H1 (cell line): Measurements from ENCODE around the gene SIRT6. TPM values are rescaled to one million over a fixed set of nuclear protein-coding genes. Genes with fewer than 3 reads are reported as not detected.

Source experiments
- CTCF ChIA-PET: fragments of 300-600 bp; sonication (Branson Sonifier 250); formaldehyde crosslinking; loops from one replicate; lab custom pipeline; 2021; ENCODE audit not compliant: partially characterized antibody; lab: Charles Lee
- POLR2A ChIA-PET: fragments of 300-600 bp; sonication (Branson Sonifier 250); formaldehyde crosslinking; loops from one replicate; lab custom pipeline; 2021; ENCODE audit warnings: inconsistent platforms; ENCODE audit not compliant: partially characterized antibody; lab: Charles Lee
- DNase-seq, 2 experiments: peaks; one replicate each; pipeline versions ENCODE4 v3.0.0 to v3.0.0-alpha.2; 2010 to 2022; ENCODE audit warnings: low spot score in 2 of 2, low read depth in 1 of 2, mixed read lengths in 1 of 2
- FAIRE-seq: peaks from 2 replicates; lab custom pipeline; 2011; peaks lifted over from hg19 to GRCh38; lab: Jason Lieb, UNC
- H2AFZ ChIP-seq: 2 replicates; pipeline ENCODE4 v1.8.1; 2012; ENCODE audit warnings: low read length, inconsistent platforms
- H2AK5ac ChIP-seq: 2 replicates; pipeline ENCODE4 v1.6.1; 2013; ENCODE audit warnings: low read depth, low read length
- H2BK120ac ChIP-seq: replicated peaks from 2 replicates; pipeline ENCODE3; 2013; ENCODE audit warnings: low read depth, low read length, inconsistent platforms
- H2BK12ac ChIP-seq: 2 replicates; pipeline ENCODE4 v1.6.1; 2013; ENCODE audit warnings: low read depth, low read length
- H2BK15ac ChIP-seq: 2 replicates; pipeline ENCODE4 v1.6.1; 2013; ENCODE audit warnings: low read length
- H2BK20ac ChIP-seq: 2 replicates; pipeline ENCODE4 v1.6.1; 2013; ENCODE audit warnings: low read length
- H2BK5ac ChIP-seq: 2 replicates; pipeline ENCODE4 v1.6.1; 2013; ENCODE audit warnings: low read depth, low read length
- H3K14ac ChIP-seq: 2 replicates; pipeline ENCODE4 v1.6.1; 2013; ENCODE audit warnings: inconsistent platforms; ENCODE audit not compliant: insufficient read length
- H3K18ac ChIP-seq: 2 replicates; pipeline ENCODE4 v1.6.1; 2013; ENCODE audit warnings: low read length; ENCODE audit errors: extremely low read depth
- H3K23ac ChIP-seq: 2 replicates; pipeline ENCODE4 v1.6.1; 2013; ENCODE audit warnings: inconsistent platforms; ENCODE audit not compliant: insufficient read length
- H3K23me2 ChIP-seq: 2 replicates; pipeline ENCODE4 v1.6.1; 2013; ENCODE audit warnings: low read depth, low read length
- H3K27ac ChIP-seq: 2 replicates; pipeline ENCODE4 v1.6.1; 2011; ENCODE audit warnings: low read depth, low read length, inconsistent platforms
- H3K27me3 ChIP-seq, 4 experiments: replicated peaks in 1 of 4; 1 replicate in 1 of 4; 2 replicates in 3 of 4; pipeline versions ENCODE4 v1.6.1 to v1.8.1; 2011 to 2013; ENCODE audit warnings: low read length in 3 of 4, mild to moderate bottlenecking in 3 of 4, inconsistent platforms in 2 of 4, mixed read lengths in 2 of 4, moderate library complexity in 1 of 4; ENCODE audit not compliant: control insufficient read depth in 3 of 4, insufficient read depth in 3 of 4; ENCODE audit errors: extremely low read depth in 1 of 4
- H3K36me3 ChIP-seq, 4 experiments: 2 replicates each; pipeline versions ENCODE4 v1.6.1 to v1.8.1; 2011 to 2013; ENCODE audit warnings: mild to moderate bottlenecking in 4 of 4, low read length in 3 of 4, moderate library complexity in 2 of 4, control low read depth in 1 of 4, inconsistent platforms in 1 of 4; ENCODE audit not compliant: insufficient read depth in 4 of 4, control insufficient read depth in 2 of 4
- H3K4ac ChIP-seq: replicated peaks from 2 replicates; pipeline ENCODE3; 2013; ENCODE audit warnings: low read length, low read depth, mixed read lengths, inconsistent platforms; ENCODE audit not compliant: insufficient read length
- H3K4me1 ChIP-seq, 4 experiments: replicated peaks in 1 of 4; 1 replicate in 1 of 4; 2 replicates in 3 of 4; pipeline versions ENCODE4 v1.6.1 to v1.8.1; 2011 to 2013; ENCODE audit warnings: low read length in 3 of 4, inconsistent platforms in 2 of 4, mixed read lengths in 1 of 4; ENCODE audit not compliant: insufficient read depth in 4 of 4, control insufficient read depth in 3 of 4
- H3K4me2 ChIP-seq, 2 experiments: 2 replicates each; pipeline versions ENCODE4 v1.6.1 to v1.8.1; 2011 to 2013; ENCODE audit warnings: low read depth in 2 of 2, low read length in 2 of 2, control low read depth in 1 of 2, inconsistent platforms in 1 of 2, mild to moderate bottlenecking in 1 of 2; ENCODE audit not compliant: insufficient read depth in 1 of 2
- H3K4me3 ChIP-seq, 4 experiments: fragments of 200-600, 300-600 bp in 1 of 4; sonication (generic), shearing (Covaris generic), sonication (Bioruptor Twin) in 1 of 4; 2 replicates each; pipeline versions ENCODE4 v1.5.1 to v1.8.1; 2011 to 2016; ENCODE audit warnings: low read length in 4 of 4, low read depth in 3 of 4, control low read depth in 2 of 4, inconsistent platforms in 2 of 4, mild to moderate bottlenecking in 2 of 4, mixed read lengths in 1 of 4, moderate library complexity in 1 of 4; ENCODE audit not compliant: insufficient read depth in 2 of 4; ENCODE audit errors: extremely low read depth in 1 of 4
- H3K56ac ChIP-seq: replicated peaks from 2 replicates; pipeline ENCODE3; 2013; ENCODE audit warnings: low read depth, mild to moderate bottlenecking, mixed read lengths, low read length, inconsistent platforms; ENCODE audit not compliant: insufficient read length
- H3K79me1 ChIP-seq: 2 replicates; pipeline ENCODE4 v1.6.1; 2013; ENCODE audit warnings: low read depth, low read length, control low read depth
- H3K79me2 ChIP-seq, 2 experiments: 2 replicates each; pipeline versions ENCODE4 v1.6.1 to v1.8.1; 2012 to 2013; ENCODE audit warnings: low read length in 2 of 2, mild to moderate bottlenecking in 2 of 2, inconsistent platforms in 1 of 2; ENCODE audit not compliant: insufficient read depth in 2 of 2, control insufficient read depth in 1 of 2
- H3K9ac ChIP-seq, 4 experiments: replicated peaks in 1 of 4; 1 replicate in 1 of 4; 2 replicates in 3 of 4; pipeline versions ENCODE4 v1.6.1 to v1.8.1; 2011 to 2013; ENCODE audit warnings: low read depth in 3 of 4, low read length in 3 of 4, control low read depth in 2 of 4, mild to moderate bottlenecking in 2 of 4, moderate library complexity in 2 of 4, inconsistent platforms in 1 of 4; ENCODE audit errors: extremely low read depth in 1 of 4
- H3K9me3 ChIP-seq, 2 experiments: 2 replicates each; pipeline versions ENCODE4 v1.6.1 to v1.8.1; 2012 to 2013; ENCODE audit warnings: mild to moderate bottlenecking in 2 of 2, moderate library complexity in 2 of 2, control low read depth in 1 of 2, inconsistent platforms in 1 of 2, low read depth in 1 of 2, low read length in 1 of 2, mixed read lengths in 1 of 2; ENCODE audit not compliant: insufficient read depth in 2 of 2
- H4K20me1 ChIP-seq, 2 experiments: replicated peaks in 1 of 2; 2 replicates each; pipeline versions ENCODE3 to v1.8.1; 2011 to 2013; ENCODE audit warnings: inconsistent platforms in 2 of 2, low read length in 2 of 2, mild to moderate bottlenecking in 1 of 2; ENCODE audit not compliant: insufficient read depth in 2 of 2, control insufficient read depth in 1 of 2
- H4K5ac ChIP-seq: 2 replicates; pipeline ENCODE4 v1.6.1; 2013; ENCODE audit warnings: low read length, low read depth, mixed read lengths, inconsistent platforms; ENCODE audit not compliant: insufficient read length
- H4K8ac ChIP-seq: 2 replicates; pipeline ENCODE4 v1.8.0; 2013; ENCODE audit warnings: mild to moderate bottlenecking, moderate library complexity, low read length, inconsistent platforms; ENCODE audit not compliant: insufficient read depth; ENCODE audit errors: extremely low read depth
- H4K91ac ChIP-seq: replicated peaks from 2 replicates; pipeline ENCODE3; 2013; ENCODE audit warnings: low read length, mixed read lengths, inconsistent platforms; ENCODE audit not compliant: insufficient read length
- ATF3 ChIP-seq: IDR thresholded peaks from 2 replicates; pipeline ENCODE4 v1.6.1; 2011; ENCODE audit warnings: low read depth, mild to moderate bottlenecking, low read length; ENCODE audit not compliant: insufficient read depth
- E2F6 ChIP-seq: IDR thresholded peaks from 2 replicates; pipeline ENCODE4 v1.6.1; 2012; ENCODE audit warnings: inconsistent platforms
- EGR1 ChIP-seq: IDR thresholded peaks from 2 replicates; pipeline ENCODE4 v1.6.1; 2011; ENCODE audit warnings: low read depth, low read length, borderline replicate concordance
- KDM1A ChIP-seq: fragments of 200-600, 300-600 bp; sonication (generic); IDR thresholded peaks from 2 replicates; pipeline ENCODE4 v1.7.1; 2016; ENCODE audit warnings: mild to moderate bottlenecking, low read length, borderline replicate concordance
- SP1 ChIP-seq: IDR thresholded peaks from 2 replicates; pipeline ENCODE4 v1.6.1; 2011; ENCODE audit warnings: low read depth, low read length
- TAF1 ChIP-seq: IDR thresholded peaks from 2 replicates; pipeline ENCODE4 v1.6.1; 2011; ENCODE audit warnings: mild to moderate bottlenecking, low read depth, low read length
- WGBS, 2 experiments: shearing (Covaris generic) in 1 of 2; methylation state at CpG; one replicate each; pipeline versions ENCODE4 v1.1.6 to v1.1.7; 2013 to 2015; ENCODE audit warnings: low lambda C conversion rate in 2 of 2, mixed read lengths in 2 of 2, inconsistent platforms in 1 of 2, low coverage in 1 of 2, missing lambda C conversion rate in 1 of 2; ENCODE audit not compliant: insufficient replicate concordance in 2 of 2, insufficient coverage in 1 of 2, insufficient read length in 1 of 2; ENCODE audit errors: extremely low coverage in 1 of 2, missing lambda C conversion rate in 1 of 2; 5-methylcytosine and 5-hydroxymethylcytosine counted together
- polyA plus RNA-seq, 7 experiments: library from polyadenylated mRNA; depleted of rRNA in 3 of 7; stranded (reverse) in 5 of 7; unstranded in 2 of 7; fragments of >200 nt in 5 of 7; fragments of 200-250 nt in 2 of 7; gene quantifications; 1 replicate in 5 of 7; 2 replicates in 1 of 7; 4 replicates in 1 of 7; pipeline versions ENCODE4 v1.2.1 to v1.2.3, GENCODE V29; 2011 to 2013; ENCODE audit warnings: missing spikeins in 2 of 7, mixed read lengths in 2 of 7
- total RNA-seq: library from RNA; stranded (reverse); fragmentation: NEBNext Ultra II Directional; extraction: Animal tissue kit (Norgen Biotek cat#: 25700); gene quantifications from 2 replicates; pipeline ENCODE4 v1.2.1, GENCODE V29; 2021

SIRT6 gene
- total and polyA plus RNA-seq, 2 of the 8 experiments (the other 6 are each of a cell fraction or from before 2014, with no cell fraction given): 25.2 to 27.0 TPM

GRCh38 chr19:4183967-4184717 lies 1.8 kb upstream of the SIRT6 start:
- TF ChIP-seq SP1 (no peak), EGR1 (no peak), ATF3 (no peak), TAF1 (no peak), KDM1A (no peak), E2F6 (no peak)
- no peak overlapping the region for H4K91ac ChIP-seq
- H3K36me3 ChIP-seq: no peaks in the 10 kb centered on the region; a peak in 1 of 8 replicates
- H3K9ac ChIP-seq: no peak overlapping the region
- H2BK12ac ChIP-seq: no peak overlapping the region
- ChIA-PET POLR2A (no interaction called here), CTCF (interaction anchor here (0.8 to 2.5 kb wide), 5 partner anchors 16 to 44 kb away, joined by 3 to 11 read pairs (median 5); no protein-coding TSS in a partner anchor)
- H3K27ac ChIP-seq: no peak overlapping the region
- no peak overlapping the region for H3K4me2 ChIP-seq
- H2AFZ ChIP-seq: no peak overlapping the region
- H3K23me2 ChIP-seq: peaks cover 13% of the 10 kb centered on the region
- WGBS, 2 experiments: 86% methylated on average over 21 of the region's 23 CpGs; no CpG with 5 or more reads in 1 of the 2 experiments
- no peak overlapping the region for H4K8ac ChIP-seq
- H3K4me1 ChIP-seq: peaks cover 0 to 3% (median under 1%) of the 10 kb centered on the region in 4 experiments; a peak in 3 of 7 replicates
- H2BK20ac ChIP-seq: no peak overlapping the region
- H3K23ac ChIP-seq: no peak overlapping the region
- 0 out of 7 replicates have a peak, but pooled peaks cover 0 to 2% (median 0%) of the 10 kb centered on the region in 4 experiments for H3K27me3 ChIP-seq
- no peak overlapping the region for H2BK120ac ChIP-seq
- no peak overlapping the region for H2AK5ac ChIP-seq
- no peak overlapping the region for H3K4me3 ChIP-seq
- no peaks in the 10 kb centered on the region; a peak in 1 of 4 replicates for H3K79me2 ChIP-seq
- no peak overlapping the region for H3K56ac ChIP-seq
- H3K4ac ChIP-seq: no peak overlapping the region
- DNase-seq (no peak), FAIRE-seq (no peak)
- no peak overlapping the region for H4K5ac ChIP-seq
- peaks cover 2% of the 10 kb centered on the region for H3K79me1 ChIP-seq
- H3K14ac ChIP-seq: no peak overlapping the region
- no peaks in the 10 kb centered on the region for H3K9me3 ChIP-seq
- H2BK5ac ChIP-seq: no peak overlapping the region
- H4K20me1 ChIP-seq: peaks cover 2 to 3% of the 10 kb centered on the region in 2 experiments
- no peak overlapping the region for H3K18ac ChIP-seq
- no peak overlapping the region for H2BK15ac ChIP-seq
